HepG2 (cell line): ENCODE results near the gene RNU6-8.

ENCODE experiments used
- MAFK ChIP-seq, 2 experiments: IDR thresholded peaks in 1 of 2; conservative IDR thresholded peaks in 1 of 2; 2 replicates each; pipeline ENCODE4 v1.6.1; 2011; ENCODE audit warnings: improper control_type of control experiment in 2 of 2, low read length in 2 of 2
- POLR2AphosphoS5 ChIP-seq: IDR thresholded peaks from 2 replicates; pipeline ENCODE4 v1.6.1; 2012; ENCODE audit warnings: low read depth, low read length
- ZNF549 ChIP-seq: sonication (generic); formaldehyde crosslinking; IDR thresholded peaks from 2 replicates; pipeline ENCODE4 v1.5.0; 2020; ENCODE audit warnings: missing genetic modification reagents

GRCh38 chr14:32249371-32249770, 46.3 kb upstream of the RNU6-8 start:
- TF ChIP-seq POLR2AphosphoS5 (no peak), MAFK (conservative IDR thresholded peaks at IDR 0.05 in 1 of 2, IDR thresholded peaks at IDR 0.05 in 1 of 2; ENCODE audit: low read length in 2 of 2) (no peak), ZNF549 (no peak)
